ENCODE data around the gene RAB9A. TPM values are rescaled to one million over a fixed set of nuclear protein-coding genes. Genes with fewer than 3 reads are reported as not detected.
A peak's percentile ranks its signal among the peaks of the same experiment; 100 is the strongest.

Gene RAB9A
- total and polyA plus RNA-seq, 9 of the 15 experiments (the other 6 are each of a cell fraction or from before 2014, with no cell fraction given): 13.5 to 20.8 (median 17.7) TPM

DNA sequence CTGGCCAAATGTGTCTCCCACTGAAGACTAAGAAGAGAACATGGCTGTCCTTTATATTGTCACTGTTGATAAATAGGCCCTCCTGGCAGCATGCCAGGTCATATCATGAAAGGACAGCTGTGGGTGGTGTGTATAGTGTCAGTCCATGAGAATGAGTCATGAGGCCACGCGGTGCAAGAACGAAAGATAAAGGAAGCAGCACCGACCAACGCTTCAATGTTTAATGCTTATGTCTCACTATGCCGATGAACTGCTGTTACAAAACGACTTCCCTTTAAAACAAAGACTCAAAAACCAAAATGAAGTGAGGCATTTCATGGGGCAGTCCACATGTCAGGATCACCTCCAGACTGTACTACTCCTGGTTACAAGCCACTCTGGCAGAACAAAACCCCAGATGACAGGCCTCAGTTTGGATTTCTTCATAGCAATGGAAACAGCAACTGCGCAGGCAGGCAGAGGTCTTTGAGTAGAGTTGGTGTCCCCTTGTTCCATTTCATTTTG lies 41.2 kb upstream of the RAB9A start (continued):
- TF ChIP-seq, protein P1, sequence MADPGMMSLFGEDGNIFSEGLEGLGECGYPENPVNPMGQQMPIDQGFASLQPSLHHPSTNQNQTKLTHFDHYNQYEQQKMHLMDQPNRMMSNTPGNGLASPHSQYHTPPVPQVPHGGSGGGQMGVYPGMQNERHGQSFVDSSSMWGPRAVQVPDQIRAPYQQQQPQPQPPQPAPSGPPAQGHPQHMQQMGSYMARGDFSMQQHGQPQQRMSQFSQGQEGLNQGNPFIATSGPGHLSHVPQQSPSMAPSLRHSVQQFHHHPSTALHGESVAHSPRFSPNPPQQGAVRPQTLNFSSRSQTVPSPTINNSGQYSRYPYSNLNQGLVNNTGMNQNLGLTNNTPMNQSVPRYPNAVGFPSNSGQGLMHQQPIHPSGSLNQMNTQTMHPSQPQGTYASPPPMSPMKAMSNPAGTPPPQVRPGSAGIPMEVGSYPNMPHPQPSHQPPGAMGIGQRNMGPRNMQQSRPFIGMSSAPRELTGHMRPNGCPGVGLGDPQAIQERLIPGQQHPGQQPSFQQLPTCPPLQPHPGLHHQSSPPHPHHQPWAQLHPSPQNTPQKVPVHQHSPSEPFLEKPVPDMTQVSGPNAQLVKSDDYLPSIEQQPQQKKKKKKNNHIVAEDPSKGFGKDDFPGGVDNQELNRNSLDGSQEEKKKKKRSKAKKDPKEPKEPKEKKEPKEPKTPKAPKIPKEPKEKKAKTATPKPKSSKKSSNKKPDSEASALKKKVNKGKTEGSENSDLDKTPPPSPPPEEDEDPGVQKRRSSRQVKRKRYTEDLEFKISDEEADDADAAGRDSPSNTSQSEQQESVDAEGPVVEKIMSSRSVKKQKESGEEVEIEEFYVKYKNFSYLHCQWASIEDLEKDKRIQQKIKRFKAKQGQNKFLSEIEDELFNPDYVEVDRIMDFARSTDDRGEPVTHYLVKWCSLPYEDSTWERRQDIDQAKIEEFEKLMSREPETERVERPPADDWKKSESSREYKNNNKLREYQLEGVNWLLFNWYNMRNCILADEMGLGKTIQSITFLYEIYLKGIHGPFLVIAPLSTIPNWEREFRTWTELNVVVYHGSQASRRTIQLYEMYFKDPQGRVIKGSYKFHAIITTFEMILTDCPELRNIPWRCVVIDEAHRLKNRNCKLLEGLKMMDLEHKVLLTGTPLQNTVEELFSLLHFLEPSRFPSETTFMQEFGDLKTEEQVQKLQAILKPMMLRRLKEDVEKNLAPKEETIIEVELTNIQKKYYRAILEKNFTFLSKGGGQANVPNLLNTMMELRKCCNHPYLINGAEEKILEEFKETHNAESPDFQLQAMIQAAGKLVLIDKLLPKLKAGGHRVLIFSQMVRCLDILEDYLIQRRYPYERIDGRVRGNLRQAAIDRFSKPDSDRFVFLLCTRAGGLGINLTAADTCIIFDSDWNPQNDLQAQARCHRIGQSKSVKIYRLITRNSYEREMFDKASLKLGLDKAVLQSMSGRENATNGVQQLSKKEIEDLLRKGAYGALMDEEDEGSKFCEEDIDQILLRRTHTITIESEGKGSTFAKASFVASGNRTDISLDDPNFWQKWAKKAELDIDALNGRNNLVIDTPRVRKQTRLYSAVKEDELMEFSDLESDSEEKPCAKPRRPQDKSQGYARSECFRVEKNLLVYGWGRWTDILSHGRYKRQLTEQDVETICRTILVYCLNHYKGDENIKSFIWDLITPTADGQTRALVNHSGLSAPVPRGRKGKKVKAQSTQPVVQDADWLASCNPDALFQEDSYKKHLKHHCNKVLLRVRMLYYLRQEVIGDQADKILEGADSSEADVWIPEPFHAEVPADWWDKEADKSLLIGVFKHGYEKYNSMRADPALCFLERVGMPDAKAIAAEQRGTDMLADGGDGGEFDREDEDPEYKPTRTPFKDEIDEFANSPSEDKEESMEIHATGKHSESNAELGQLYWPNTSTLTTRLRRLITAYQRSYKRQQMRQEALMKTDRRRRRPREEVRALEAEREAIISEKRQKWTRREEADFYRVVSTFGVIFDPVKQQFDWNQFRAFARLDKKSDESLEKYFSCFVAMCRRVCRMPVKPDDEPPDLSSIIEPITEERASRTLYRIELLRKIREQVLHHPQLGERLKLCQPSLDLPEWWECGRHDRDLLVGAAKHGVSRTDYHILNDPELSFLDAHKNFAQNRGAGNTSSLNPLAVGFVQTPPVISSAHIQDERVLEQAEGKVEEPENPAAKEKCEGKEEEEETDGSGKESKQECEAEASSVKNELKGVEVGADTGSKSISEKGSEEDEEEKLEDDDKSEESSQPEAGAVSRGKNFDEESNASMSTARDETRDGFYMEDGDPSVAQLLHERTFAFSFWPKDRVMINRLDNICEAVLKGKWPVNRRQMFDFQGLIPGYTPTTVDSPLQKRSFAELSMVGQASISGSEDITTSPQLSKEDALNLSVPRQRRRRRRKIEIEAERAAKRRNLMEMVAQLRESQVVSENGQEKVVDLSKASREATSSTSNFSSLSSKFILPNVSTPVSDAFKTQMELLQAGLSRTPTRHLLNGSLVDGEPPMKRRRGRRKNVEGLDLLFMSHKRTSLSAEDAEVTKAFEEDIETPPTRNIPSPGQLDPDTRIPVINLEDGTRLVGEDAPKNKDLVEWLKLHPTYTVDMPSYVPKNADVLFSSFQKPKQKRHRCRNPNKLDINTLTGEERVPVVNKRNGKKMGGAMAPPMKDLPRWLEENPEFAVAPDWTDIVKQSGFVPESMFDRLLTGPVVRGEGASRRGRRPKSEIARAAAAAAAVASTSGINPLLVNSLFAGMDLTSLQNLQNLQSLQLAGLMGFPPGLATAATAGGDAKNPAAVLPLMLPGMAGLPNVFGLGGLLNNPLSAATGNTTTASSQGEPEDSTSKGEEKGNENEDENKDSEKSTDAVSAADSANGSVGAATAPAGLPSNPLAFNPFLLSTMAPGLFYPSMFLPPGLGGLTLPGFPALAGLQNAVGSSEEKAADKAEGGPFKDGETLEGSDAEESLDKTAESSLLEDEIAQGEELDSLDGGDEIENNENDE (IDR thresholded peaks at IDR 0.05; ENCODE audit: low read depth, low read length): no peak
- TF ChIP-seq MIER1 (IDR thresholded peaks at IDR 0.05; ENCODE audit: low read depth): no peak
- TF ChIP-seq, protein P2, sequence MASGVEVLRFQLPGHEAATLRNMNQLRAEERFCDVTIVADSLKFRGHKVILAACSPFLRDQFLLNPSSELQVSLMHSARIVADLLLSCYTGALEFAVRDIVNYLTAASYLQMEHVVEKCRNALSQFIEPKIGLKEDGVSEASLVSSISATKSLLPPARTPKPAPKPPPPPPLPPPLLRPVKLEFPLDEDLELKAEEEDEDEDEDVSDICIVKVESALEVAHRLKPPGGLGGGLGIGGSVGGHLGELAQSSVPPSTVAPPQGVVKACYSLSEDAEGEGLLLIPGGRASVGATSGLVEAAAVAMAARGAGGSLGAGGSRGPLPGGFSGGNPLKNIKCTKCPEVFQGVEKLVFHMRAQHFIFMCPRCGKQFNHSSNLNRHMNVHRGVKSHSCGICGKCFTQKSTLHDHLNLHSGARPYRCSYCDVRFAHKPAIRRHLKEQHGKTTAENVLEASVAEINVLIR (CRISPR knock-in tag; IDR thresholded peaks at IDR 0.05): no peak
- TF ChIP-seq ZNF311 (CRISPR knock-in tag; IDR thresholded peaks at IDR 0.05): no peak
- TF ChIP-seq, protein P3, sequence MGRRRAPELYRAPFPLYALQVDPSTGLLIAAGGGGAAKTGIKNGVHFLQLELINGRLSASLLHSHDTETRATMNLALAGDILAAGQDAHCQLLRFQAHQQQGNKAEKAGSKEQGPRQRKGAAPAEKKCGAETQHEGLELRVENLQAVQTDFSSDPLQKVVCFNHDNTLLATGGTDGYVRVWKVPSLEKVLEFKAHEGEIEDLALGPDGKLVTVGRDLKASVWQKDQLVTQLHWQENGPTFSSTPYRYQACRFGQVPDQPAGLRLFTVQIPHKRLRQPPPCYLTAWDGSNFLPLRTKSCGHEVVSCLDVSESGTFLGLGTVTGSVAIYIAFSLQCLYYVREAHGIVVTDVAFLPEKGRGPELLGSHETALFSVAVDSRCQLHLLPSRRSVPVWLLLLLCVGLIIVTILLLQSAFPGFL (CRISPR knock-in tag; IDR thresholded peaks at IDR 0.05): no peak
- TF ChIP-seq GATAD2B (IDR thresholded peaks at IDR 0.05; ENCODE audit: borderline replicate concordance): peak; percentile 44; the same call in 1 of the 2 replicates
- TF ChIP-seq, protein P4, sequence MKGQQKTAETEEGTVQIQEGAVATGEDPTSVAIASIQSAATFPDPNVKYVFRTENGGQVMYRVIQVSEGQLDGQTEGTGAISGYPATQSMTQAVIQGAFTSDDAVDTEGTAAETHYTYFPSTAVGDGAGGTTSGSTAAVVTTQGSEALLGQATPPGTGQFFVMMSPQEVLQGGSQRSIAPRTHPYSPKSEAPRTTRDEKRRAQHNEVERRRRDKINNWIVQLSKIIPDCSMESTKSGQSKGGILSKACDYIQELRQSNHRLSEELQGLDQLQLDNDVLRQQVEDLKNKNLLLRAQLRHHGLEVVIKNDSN (CRISPR knock-in tag; IDR thresholded peaks at IDR 0.05): peak; percentile 82
- peak; percentile 76 for TF ChIP-seq FOXM1 (IDR thresholded peaks at IDR 0.05; ENCODE audit: low read depth)
- TF ChIP-seq FOXM1 (CRISPR knock-in tag; IDR thresholded peaks at IDR 0.05; ENCODE audit: low read depth): no peak
- TF ChIP-seq ZNF79 (CRISPR knock-in tag; IDR thresholded peaks at IDR 0.05; ENCODE audit: low read depth): peak; percentile 10; the same call in 1 of the 2 replicates
- TF ChIP-seq TAF9B (IDR thresholded peaks at IDR 0.05; ENCODE audit: partially characterized antibody): peak; percentile 94
- TF ChIP-seq ZNF253 (CRISPR knock-in tag; conservative IDR thresholded peaks at IDR 0.05): no peak
- peak; percentile 82 for TF ChIP-seq MEF2D (tag; conservative IDR thresholded peaks at IDR 0.05; ENCODE audit: low read depth)
- TF ChIP-seq L3MBTL2 (IDR thresholded peaks at IDR 0.05): peak; percentile 96
- TF ChIP-seq SIRT6 (IDR thresholded peaks at IDR 0.05; ENCODE audit: low read depth, low read length): no peak
